Chondrocyte (in vitro differentiated cells): Measurements from ENCODE around the gene ITIH4. TPM values are rescaled to one million over a fixed set of nuclear protein-coding genes. Genes with fewer than 3 reads are reported as not detected.

Experiments
- DNase-seq: peaks from one replicate; pipeline ENCODE4 v3.0.0; 2021; ENCODE audit warnings: mixed read lengths, low spot score
- H3K27ac Mint-ChIP-seq: one replicate; pipeline ENCODE4 v1.8.0; 2021; ENCODE audit warnings: mild to moderate bottlenecking, moderate library complexity, mixed read lengths; ENCODE audit not compliant: unreplicated experiment
- H3K27me3 Mint-ChIP-seq: 2 replicates; pipeline ENCODE4 v1.8.0; 2021; ENCODE audit warnings: low read depth, mixed read lengths
- H3K36me3 Mint-ChIP-seq: 2 replicates; pipeline ENCODE4 v1.8.0; 2021; ENCODE audit warnings: low read depth, mixed read lengths
- H3K4me1 Mint-ChIP-seq: 2 replicates; pipeline ENCODE4 v1.8.0; 2021; ENCODE audit warnings: low read depth, mild to moderate bottlenecking, mixed read lengths
- H3K4me3 Mint-ChIP-seq: one replicate; pipeline ENCODE4 v1.8.0; 2021; ENCODE audit warnings: mild to moderate bottlenecking, moderate library complexity, mixed read lengths; ENCODE audit not compliant: unreplicated experiment
- H3K9me3 Mint-ChIP-seq: 2 replicates; pipeline ENCODE4 v1.8.0; 2021; ENCODE audit warnings: low read depth, mixed read lengths
- total RNA-seq: library from RNA; stranded (reverse); gene quantifications from 3 replicates; pipeline ENCODE4 v1.2.1, GENCODE V29; 2021
- TF ChIP-seq, protein P1 (sequence below): fragments of 200-600 bp; sonication (generic); IDR thresholded peaks from 2 replicates; pipeline ENCODE4 v1.5.0; 2021; ENCODE audit warnings: antibody characterized with exemption, mild to moderate bottlenecking, moderate library complexity

ITIH4 gene
- total RNA-seq, 1 donor from 2014 or later, result 5.2 TPM

DNA sequence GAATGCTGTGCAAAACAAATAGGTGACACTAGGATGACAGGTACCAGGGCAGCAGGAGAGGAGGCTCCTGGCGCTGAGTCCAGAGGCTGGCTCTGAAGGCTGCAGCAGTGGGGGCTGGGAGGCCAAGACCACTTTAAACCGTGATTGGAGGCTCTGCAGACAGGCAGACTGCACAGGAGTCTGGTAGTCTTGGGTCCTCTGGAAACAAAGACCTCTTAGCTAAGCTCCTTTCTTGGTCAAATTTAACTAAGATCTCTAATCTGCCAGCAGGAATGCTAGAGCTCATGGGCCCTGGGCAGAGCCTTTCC, 8.8 kb upstream of the ITIH4 start:
- H3K36me3 Mint-ChIP-seq, result peaks cover 12% of the 10 kb centered on the region
- H3K4me3 Mint-ChIP-seq, result no peak overlapping the region
- H3K27ac Mint-ChIP-seq, result no peak overlapping the region
- no peaks in the 10 kb centered on the region for H3K27me3 Mint-ChIP-seq
- DNase-seq, result no peak
- peaks cover 38% of the 10 kb centered on the region for H3K4me1 Mint-ChIP-seq
- TF ChIP-seq, protein P1, sequence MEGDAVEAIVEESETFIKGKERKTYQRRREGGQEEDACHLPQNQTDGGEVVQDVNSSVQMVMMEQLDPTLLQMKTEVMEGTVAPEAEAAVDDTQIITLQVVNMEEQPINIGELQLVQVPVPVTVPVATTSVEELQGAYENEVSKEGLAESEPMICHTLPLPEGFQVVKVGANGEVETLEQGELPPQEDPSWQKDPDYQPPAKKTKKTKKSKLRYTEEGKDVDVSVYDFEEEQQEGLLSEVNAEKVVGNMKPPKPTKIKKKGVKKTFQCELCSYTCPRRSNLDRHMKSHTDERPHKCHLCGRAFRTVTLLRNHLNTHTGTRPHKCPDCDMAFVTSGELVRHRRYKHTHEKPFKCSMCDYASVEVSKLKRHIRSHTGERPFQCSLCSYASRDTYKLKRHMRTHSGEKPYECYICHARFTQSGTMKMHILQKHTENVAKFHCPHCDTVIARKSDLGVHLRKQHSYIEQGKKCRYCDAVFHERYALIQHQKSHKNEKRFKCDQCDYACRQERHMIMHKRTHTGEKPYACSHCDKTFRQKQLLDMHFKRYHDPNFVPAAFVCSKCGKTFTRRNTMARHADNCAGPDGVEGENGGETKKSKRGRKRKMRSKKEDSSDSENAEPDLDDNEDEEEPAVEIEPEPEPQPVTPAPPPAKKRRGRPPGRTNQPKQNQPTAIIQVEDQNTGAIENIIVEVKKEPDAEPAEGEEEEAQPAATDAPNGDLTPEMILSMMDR, result no peak
- no peaks in the 10 kb centered on the region for H3K9me3 Mint-ChIP-seq

DNA sequence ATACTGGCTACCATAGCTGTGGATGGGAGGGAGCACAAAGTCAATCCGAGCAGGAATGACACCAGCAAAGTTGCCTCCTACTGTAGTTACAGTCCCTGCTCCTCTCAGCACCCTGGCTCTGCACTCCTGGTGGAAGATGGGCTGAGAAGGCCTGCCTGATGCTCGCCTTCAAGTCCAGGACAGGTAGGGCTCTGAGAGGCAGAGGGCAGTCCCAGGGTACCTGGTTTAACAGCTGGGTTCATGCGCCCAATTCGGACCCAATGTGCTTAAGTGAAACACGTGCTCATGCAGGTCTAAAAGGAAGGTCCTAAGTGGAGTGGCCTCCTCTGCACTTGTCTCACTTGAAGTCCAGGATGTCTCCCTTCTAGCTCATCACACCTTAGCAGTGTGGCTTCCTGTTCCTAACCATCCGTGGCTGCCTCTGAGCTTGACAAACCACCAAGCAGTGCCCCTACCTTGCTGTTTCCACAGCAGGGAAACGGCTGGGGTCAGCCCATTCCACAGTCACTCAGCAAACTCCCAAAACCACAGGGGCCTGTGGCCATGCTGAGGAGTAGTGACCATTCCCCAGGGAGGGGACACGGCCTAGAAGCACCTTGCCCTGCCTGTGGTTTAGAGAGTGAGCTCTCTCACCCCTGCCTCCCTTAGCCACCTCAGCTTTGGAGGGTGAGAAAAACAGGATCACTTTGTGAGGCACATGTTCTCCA, 8.2 kb upstream of the ITIH4 start:
- TF ChIP-seq, protein P1, result no peak
- Mint-ChIP-seq H3K27ac (no peak overlapping the region), H3K4me3 (no peak overlapping the region)

GRCh38 chr3:52836986-52837385, 6.5 kb upstream of the ITIH4 start:
- peaks cover 36% of the 10 kb centered on the region for H3K4me1 Mint-ChIP-seq
- DNase-seq, result no peak
- H3K4me3 Mint-ChIP-seq, result no peak overlapping the region
- TF ChIP-seq, protein P1, result no peak
- H3K27ac Mint-ChIP-seq, result no peak overlapping the region
- peaks cover 9% of the 10 kb centered on the region for H3K36me3 Mint-ChIP-seq
- H3K9me3 Mint-ChIP-seq, result no peaks in the 10 kb centered on the region
- H3K27me3 Mint-ChIP-seq, result no peaks in the 10 kb centered on the region

More for the DNA sequence above, 8.2 kb upstream of the ITIH4 start:
- Mint-ChIP-seq H3K36me3 (peaks cover 12% of the 10 kb centered on the region), H3K27me3 (no peaks in the 10 kb centered on the region), H3K9me3 (no peaks in the 10 kb centered on the region), H3K4me1 (peaks cover 37% of the 10 kb centered on the region)
- DNase-seq, result no peak

GRCh38 chr3:52836471-52836845, 6.0 kb upstream of the ITIH4 start:
- TF ChIP-seq, protein P1, result no peak
- H3K36me3 Mint-ChIP-seq, result peaks cover 7% of the 10 kb centered on the region
- no peak for DNase-seq
- no peak overlapping the region for H3K27ac Mint-ChIP-seq
- H3K4me1 Mint-ChIP-seq, result peaks cover 36% of the 10 kb centered on the region
- no peaks in the 10 kb centered on the region for H3K9me3 Mint-ChIP-seq
- H3K4me3 Mint-ChIP-seq, result no peak overlapping the region
- no peaks in the 10 kb centered on the region for H3K27me3 Mint-ChIP-seq

- H3K4me1 Mint-ChIP-seq, result peaks cover 36% of the 10 kb centered on the region
- no peaks in the 10 kb centered on the region for H3K9me3 Mint-ChIP-seq
- DNase-seq, result no peak
- H3K27me3 Mint-ChIP-seq, result no peaks in the 10 kb centered on the region
- H3K36me3 Mint-ChIP-seq, result peaks cover 5% of the 10 kb centered on the region
- H3K27ac Mint-ChIP-seq, result no peak overlapping the region
- TF ChIP-seq, protein P1, result no peak
- no peak overlapping the region for H3K4me3 Mint-ChIP-seq
These were observed 5.4 kb upstream of the ITIH4 start for GRCh38 chr3:52835766-52836470.
